Stomach smooth muscle (tissue), 2 donors: ENCODE results near the gene BTG1.
"Not testable (repeated sequence)": the region's sequence is repeated elsewhere in the genome, so short reads cannot be mapped to it uniquely, and the experiment has no call there.

Experiments
- H3K27ac ChIP-seq: one replicate; pipeline ENCODE4 v1.7.0; 2013; ENCODE audit warnings: mild to moderate bottlenecking, low read length, inconsistent platforms
- H3K27me3 ChIP-seq, 2 donors: one replicate each; pipeline ENCODE4 v1.7.0; 2013; ENCODE audit warnings: low read length in 2 of 2; ENCODE audit not compliant: insufficient read depth in 2 of 2, control insufficient read depth in 1 of 2
- H3K36me3 ChIP-seq, 2 donors: one replicate each; pipeline ENCODE4 v1.7.0; 2013; ENCODE audit warnings: low read length in 2 of 2; ENCODE audit not compliant: control insufficient read depth in 2 of 2, insufficient read depth in 2 of 2
- H3K4me1 ChIP-seq: one replicate; pipeline ENCODE4 v1.7.0; 2013; ENCODE audit warnings: low read length; ENCODE audit not compliant: control insufficient read depth, insufficient read depth
- H3K4me3 ChIP-seq, 2 donors: one replicate each; pipeline ENCODE4 v1.7.0; 2013; ENCODE audit warnings: low read length in 2 of 2
- H3K9ac ChIP-seq, 2 donors: one replicate each; pipeline ENCODE4 v1.7.0; 2013; ENCODE audit warnings: low read length in 2 of 2, mild to moderate bottlenecking in 1 of 2
- H3K9me3 ChIP-seq, 2 donors: one replicate each; pipeline ENCODE4 v1.7.0; 2013; ENCODE audit warnings: low read length in 2 of 2; ENCODE audit not compliant: control insufficient read depth in 2 of 2
- donor health status: healthy.
- donor health status: Pancreatic carcinoma.

Gene BTG1

GRCh38 chr12:92140896-92141536, 4.6 kb downstream of the BTG1 start:
- Histone ChIP-seq H3K27ac (no peak overlapping the region), H3K36me3 (peaks cover 4% of the 10 kb centered on the region in 2 donors), H3K4me1 (peaks cover 6% of the 10 kb centered on the region), H3K9me3 (no peaks in the 10 kb centered on the region), H3K4me3 (peak overlapping the region; percentile 94 to 99), H3K9ac (peak overlapping the region in 1 of 2 donors; percentile 97), H3K27me3 (no peaks in the 10 kb centered on the region)

DNA sequence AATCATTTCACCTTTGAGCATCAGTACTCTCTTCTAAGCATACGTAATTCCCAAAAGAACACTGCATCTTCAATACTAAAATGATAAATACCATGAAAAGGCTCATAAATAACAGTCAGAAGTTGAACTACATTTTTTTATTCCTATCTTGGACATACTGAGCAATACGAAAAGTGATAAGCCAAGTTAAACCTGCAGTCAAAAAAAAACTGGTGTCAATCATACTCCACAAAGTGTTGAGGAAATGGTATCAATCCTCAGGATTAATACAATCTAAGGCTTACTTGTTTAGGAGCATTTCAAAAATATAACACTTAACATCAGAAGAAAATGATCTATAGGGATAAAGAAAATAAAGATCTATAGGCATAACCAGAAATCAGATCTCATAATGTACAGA, 5.5 kb downstream of the BTG1 start:
- H3K27me3 ChIP-seq, result no peaks in the 10 kb centered on the region
- H3K27ac ChIP-seq, result no peak overlapping the region
- peak overlapping the region in 1 of 2 donors; percentile 97 for H3K9ac ChIP-seq
- no peaks in the 10 kb centered on the region for H3K9me3 ChIP-seq
- H3K4me3 ChIP-seq, result peak overlapping the region; percentile 94 to 99
- H3K36me3 ChIP-seq, result peaks cover 4% of the 10 kb centered on the region in 2 donors
- H3K4me1 ChIP-seq, result peaks cover 6% of the 10 kb centered on the region

- Histone ChIP-seq H3K27me3 (no peaks in the 10 kb centered on the region), H3K9me3 (no peaks in the 10 kb centered on the region), H3K9ac (peak overlapping the region in 1 of 2 donors; percentile 97), H3K4me3 (peak overlapping the region; percentile 94 to 99), H3K36me3 (peaks cover 4% of the 10 kb centered on the region in 2 donors), H3K4me1 (peaks cover 6% of the 10 kb centered on the region), H3K27ac (no peak overlapping the region)
These were observed 6.0 kb downstream of the BTG1 start for GRCh38 chr12:92139634-92140150.

GRCh38 chr12:92138626-92139025, 7.0 kb downstream of the BTG1 start:
- peaks cover 12% of the 10 kb centered on the region for H3K4me1 ChIP-seq
- H3K9ac ChIP-seq, result peak overlapping the region in 1 of 2 donors; percentile 19
- H3K4me3 ChIP-seq, result peak overlapping the region; percentile 1 to 99
- H3K27ac ChIP-seq, result no peak overlapping the region
- no peaks in the 10 kb centered on the region for H3K27me3 ChIP-seq
- peaks cover 0 to 3% of the 10 kb centered on the region in 2 donors for H3K36me3 ChIP-seq
- no peaks in the 10 kb centered on the region for H3K9me3 ChIP-seq

GRCh38 chr12:92138144-92138543, 7.5 kb downstream of the BTG1 start:
- no peak overlapping the region for H3K9ac ChIP-seq

GRCh38 chr12:92136965-92137721, 8.5 kb downstream of the BTG1 start:
- H3K36me3 ChIP-seq, result no peaks in the 10 kb centered on the region
- no peak overlapping the region for H3K27ac ChIP-seq
- no peaks in the 10 kb centered on the region for H3K27me3 ChIP-seq
- H3K4me3 ChIP-seq, result peak overlapping the region in 1 of 2 donors; percentile 99
- H3K4me1 ChIP-seq, result peaks cover 15% of the 10 kb centered on the region
- no peaks in the 10 kb centered on the region for H3K9me3 ChIP-seq
- no peak overlapping the region for H3K9ac ChIP-seq

More at GRCh38 chr12:92138144-92138543, 7.5 kb downstream of the BTG1 start:
- Histone ChIP-seq H3K36me3 (no peaks in the 10 kb centered on the region), H3K27ac (no peak overlapping the region), H3K9me3 (no peaks in the 10 kb centered on the region), H3K4me1 (peaks cover 15% of the 10 kb centered on the region), H3K4me3 (peak overlapping the region; percentile 1 to 99), H3K27me3 (no peaks in the 10 kb centered on the region)

- H3K36me3 ChIP-seq, result no peaks in the 10 kb centered on the region
- H3K9ac ChIP-seq, result no peak overlapping the region
- H3K27ac ChIP-seq, result no peak overlapping the region
- peaks cover 15% of the 10 kb centered on the region for H3K4me1 ChIP-seq
- H3K4me3 ChIP-seq, result peak overlapping the region; percentile 6 to 10
- no peaks in the 10 kb centered on the region for H3K27me3 ChIP-seq
- no peaks in the 10 kb centered on the region for H3K9me3 ChIP-seq
These were observed 9.5 kb downstream of the BTG1 start for GRCh38 chr12:92136026-92136730.

- not testable (repeated sequence) for H3K9me3 ChIP-seq, H3K9ac ChIP-seq, H3K27me3 ChIP-seq, H3K27ac ChIP-seq, H3K4me3 ChIP-seq, H3K36me3 ChIP-seq
- peaks cover 15% of the 10 kb centered on the region for H3K4me1 ChIP-seq
These were observed 10.1 kb downstream of the BTG1 start for GRCh38 chr12:92135541-92135940.

DNA sequence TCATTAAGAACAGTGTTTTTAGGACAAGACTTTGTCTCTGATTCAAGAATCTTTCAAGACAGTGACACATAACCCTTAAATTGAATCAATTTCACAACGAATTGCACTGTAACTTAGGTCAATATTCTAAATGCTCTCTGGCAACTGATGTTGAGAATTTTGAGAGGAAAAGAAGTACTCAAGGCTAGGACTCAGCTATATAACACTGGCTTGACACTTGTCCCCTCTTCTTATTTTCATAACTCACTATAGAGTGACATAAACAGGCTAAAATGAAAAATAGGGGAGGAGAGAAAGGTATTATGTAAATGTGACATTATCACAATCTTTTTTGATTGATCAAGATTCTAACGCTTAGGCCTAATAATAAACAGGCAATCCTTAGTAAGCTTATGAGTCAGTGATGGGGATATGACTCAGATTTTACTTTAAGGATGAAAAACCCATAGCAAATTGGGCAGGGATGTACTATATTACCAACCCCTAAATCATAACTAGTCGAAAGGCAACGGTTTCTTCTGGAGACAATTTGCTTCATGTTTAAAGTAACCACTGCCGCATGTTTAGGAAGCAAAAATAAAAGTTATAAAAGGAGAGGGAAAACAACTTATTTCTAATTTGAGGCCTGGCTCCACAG, 10.9 kb downstream of the BTG1 start:
- H3K4me1 ChIP-seq, result peaks cover 15% of the 10 kb centered on the region
- no peak overlapping the region for H3K4me3 ChIP-seq
- H3K27me3 ChIP-seq, result no peaks in the 10 kb centered on the region
- no peaks in the 10 kb centered on the region for H3K36me3 ChIP-seq
- H3K9me3 ChIP-seq, result no peaks in the 10 kb centered on the region
- peak overlapping the region in 1 of 2 donors; percentile 1 for H3K9ac ChIP-seq
- no peak overlapping the region for H3K27ac ChIP-seq
